OCI-LY1 (cell line): ENCODE results near the gene DOK7.

Experiments
- H2AFZ ChIP-seq: fragments of 200-600 bp; sonication (generic), shearing (Covaris generic); 2 replicates; pipeline ENCODE4 v1.6.0; 2014; ENCODE audit warnings: antibody characterized with exemption, mild to moderate bottlenecking, low read length
- H3F3A ChIP-seq: fragments of 200-600 bp; sonication (generic), shearing (Covaris generic); 2 replicates; pipeline ENCODE4 v1.6.0; 2014; ENCODE audit warnings: mild to moderate bottlenecking, antibody characterized with exemption, low read length, moderate library complexity; ENCODE audit not compliant: insufficient read depth
- H3K27ac ChIP-seq: fragments of 200-600 bp; sonication (generic); 2 replicates; pipeline ENCODE4 v1.5.1; 2014; ENCODE audit warnings: low read length, mixed run types, mild to moderate bottlenecking, low read depth; ENCODE audit not compliant: poor library complexity, severe bottlenecking
- H3K27me3 ChIP-seq: fragments of 200-600 bp; sonication (generic); 2 replicates; pipeline ENCODE4 v1.6.0; 2014; ENCODE audit warnings: antibody characterized with exemption, mild to moderate bottlenecking, low read length, moderate library complexity; ENCODE audit not compliant: insufficient read depth
- H3K36me3 ChIP-seq: fragments of 200-600 bp; sonication (generic); 2 replicates; pipeline ENCODE4 v1.6.1; 2014; ENCODE audit warnings: mild to moderate bottlenecking, antibody characterized with exemption, low read length, moderate library complexity, mixed read lengths; ENCODE audit not compliant: insufficient read depth
- H3K4me1 ChIP-seq: fragments of 200-600 bp; sonication (generic); 2 replicates; pipeline ENCODE4 v1.5.1; 2014; ENCODE audit warnings: mild to moderate bottlenecking, low read length, moderate library complexity; ENCODE audit not compliant: insufficient read depth, severe bottlenecking
- H3K4me2 ChIP-seq: fragments of 200-600 bp; sonication (generic), shearing (Covaris generic); 2 replicates; pipeline ENCODE4 v1.6.1; 2014; ENCODE audit warnings: low read length
- H3K4me3 ChIP-seq: fragments of 200-600 bp; sonication (generic); 2 replicates; pipeline ENCODE4 v1.5.1; 2014; ENCODE audit warnings: low read length, low read depth, mild to moderate bottlenecking, mixed read lengths; ENCODE audit not compliant: poor library complexity, severe bottlenecking
- H3K79me2 ChIP-seq: fragments of 200-600 bp; shearing (Covaris generic); 2 replicates; pipeline ENCODE4 v1.6.1; 2016; ENCODE audit warnings: mixed run types, low read length, mixed read lengths; ENCODE audit not compliant: insufficient read depth
- H3K9ac ChIP-seq: fragments of 200-600 bp; sonication (generic), shearing (Covaris generic); 2 replicates; pipeline ENCODE4 v1.6.1; 2014; ENCODE audit warnings: mild to moderate bottlenecking, low read length, mixed read lengths
- H3K9me2 ChIP-seq: fragments of 200-600 bp; sonication (generic), shearing (Covaris generic); 2 replicates; pipeline ENCODE4 v1.6.1; 2014; ENCODE audit warnings: low read depth, mild to moderate bottlenecking, low read length, mixed read lengths
- H3K9me3 ChIP-seq: fragments of 200-600 bp; shearing (Covaris generic); 2 replicates; pipeline ENCODE4 v1.6.1; 2014; ENCODE audit warnings: low read length, mixed read lengths
- H4K20me1 ChIP-seq: fragments of 200-600 bp; sonication (generic), shearing (Covaris generic); 2 replicates; pipeline ENCODE4 v1.6.0; 2016; ENCODE audit warnings: mild to moderate bottlenecking, low read length; ENCODE audit not compliant: insufficient read depth
- CTCF ChIP-seq: fragments of 200-600 bp; sonication (generic), shearing (Covaris generic); IDR thresholded peaks from 2 replicates; pipeline ENCODE4 v1.5.1; 2017; ENCODE audit warnings: mild to moderate bottlenecking, antibody characterized with exemption, low read length, moderate library complexity, mixed read lengths
- EZH2 ChIP-seq: fragments of 200-600 bp; sonication (generic), shearing (Covaris generic); IDR thresholded peaks from 2 replicates; pipeline ENCODE4 v1.8.0; 2017; ENCODE audit warnings: borderline replicate concordance, mixed run types, mild to moderate bottlenecking, antibody characterized with exemption, low read length, moderate library complexity, mixed read lengths

Gene DOK7

GRCh38 chr4:3440979-3441500, 22.1 kb upstream of the DOK7 start:
- Histone ChIP-seq H4K20me1 (no peaks in the 10 kb centered on the region), H3K9me3 (no peaks in the 10 kb centered on the region), H2AFZ (no peak overlapping the region), H3K27ac (no peak overlapping the region), H3K27me3 (no peaks in the 10 kb centered on the region), H3K4me3 (no peak overlapping the region), H3K9me2 (no peaks in the 10 kb centered on the region), H3K79me2 (no peaks in the 10 kb centered on the region), H3K9ac (no peak overlapping the region), H3K4me2 (no peak overlapping the region), H3F3A (no peaks in the 10 kb centered on the region), H3K4me1 (no peaks in the 10 kb centered on the region), H3K36me3 (no peaks in the 10 kb centered on the region)
- TF ChIP-seq CTCF (no peak), EZH2 (no peak)

- Histone ChIP-seq H2AFZ (no peak within 1 kb of the TSS), H3K9ac (no peak within 1 kb of the TSS), H3K27me3 (no peaks in the 10 kb centered on the region), H3K4me2 (no peak within 1 kb of the TSS), H3K4me1 (no peaks in the 10 kb centered on the region), H3K79me2 (no peaks in the 10 kb centered on the region), H3K9me2 (no peaks in the 10 kb centered on the region), H3K4me3 (no peak within 1 kb of the TSS), H3K9me3 (no peaks in the 10 kb centered on the region), H3K27ac (no peak within 1 kb of the TSS), H3K36me3 (no peaks in the 10 kb centered on the region), H4K20me1 (no peaks in the 10 kb centered on the region), H3F3A (no peaks in the 10 kb centered on the region)
- TF ChIP-seq CTCF, result no peak
- no peak for TF ChIP-seq EZH2
Measured at GRCh38 chr4:3441501-3442459, 21.3 kb upstream of the DOK7 start, which contains the start of gene HGFAC. HGFAC (plus strand) TSS chr4:3441968; CDS start chr4:3442002, 34 bp downstream.

GRCh38 chr4:3442460-3442958, 20.6 kb upstream of the DOK7 start:
- Histone ChIP-seq H3K4me2 (no peak overlapping the region), H4K20me1 (no peaks in the 10 kb centered on the region)

More at GRCh38 chr4:3442460-3442958, 20.6 kb upstream of the DOK7 start:
- Histone ChIP-seq H3K4me1 (no peaks in the 10 kb centered on the region), H3K4me3 (no peak overlapping the region), H2AFZ (no peak overlapping the region), H3K9me3 (no peaks in the 10 kb centered on the region), H3K27me3 (no peaks in the 10 kb centered on the region), H3F3A (no peaks in the 10 kb centered on the region), H3K36me3 (no peaks in the 10 kb centered on the region), H3K9me2 (no peaks in the 10 kb centered on the region), H3K9ac (no peak overlapping the region), H3K79me2 (no peaks in the 10 kb centered on the region), H3K27ac (no peak overlapping the region)
- TF ChIP-seq CTCF (no peak), EZH2 (no peak)
